Epithelial cell of prostate (primary cell): Measurements from ENCODE around the gene DLGAP4.

Source experiments
- DNase-seq: peaks from one replicate; pipeline ENCODE4 v3.0.0-alpha.2; 2011; ENCODE audit warnings: low read depth, low spot score
- H3K27ac ChIP-seq: fragments of 450-650 bp; 2 replicates; pipeline ENCODE4 v1.5.1; 2017; ENCODE audit warnings: mild to moderate bottlenecking

Gene DLGAP4

GRCh38 chr20:36483919-36484808 lies 178.0 kb downstream of the DLGAP4 start:
- H3K27ac ChIP-seq: peak overlapping the region; percentile 25

DNA sequence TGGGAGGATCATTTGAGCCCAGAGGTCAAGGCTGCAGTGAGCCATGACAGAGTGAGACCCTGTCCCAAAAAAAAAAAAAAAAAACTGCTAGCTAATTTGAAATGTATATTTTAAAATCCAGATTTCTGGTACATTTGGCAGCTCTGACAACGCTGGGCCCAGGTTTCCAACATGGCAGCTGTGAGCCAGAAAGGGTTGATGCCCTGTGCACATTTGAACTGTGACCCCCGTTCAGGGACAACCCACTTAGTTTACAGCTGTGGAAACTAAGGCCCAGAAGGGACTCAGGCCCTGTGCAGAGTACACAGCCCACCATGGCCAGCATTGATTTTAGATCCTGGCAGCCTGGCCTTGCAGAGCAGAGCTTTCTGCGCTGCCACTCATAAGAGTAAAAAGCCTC lies 179.1 kb downstream of the DLGAP4 start:
- DNase-seq: no peak
- no peak overlapping the region for H3K27ac ChIP-seq

More at GRCh38 chr20:36483919-36484808, 178.0 kb downstream of the DLGAP4 start:
- no peak for DNase-seq

DNA sequence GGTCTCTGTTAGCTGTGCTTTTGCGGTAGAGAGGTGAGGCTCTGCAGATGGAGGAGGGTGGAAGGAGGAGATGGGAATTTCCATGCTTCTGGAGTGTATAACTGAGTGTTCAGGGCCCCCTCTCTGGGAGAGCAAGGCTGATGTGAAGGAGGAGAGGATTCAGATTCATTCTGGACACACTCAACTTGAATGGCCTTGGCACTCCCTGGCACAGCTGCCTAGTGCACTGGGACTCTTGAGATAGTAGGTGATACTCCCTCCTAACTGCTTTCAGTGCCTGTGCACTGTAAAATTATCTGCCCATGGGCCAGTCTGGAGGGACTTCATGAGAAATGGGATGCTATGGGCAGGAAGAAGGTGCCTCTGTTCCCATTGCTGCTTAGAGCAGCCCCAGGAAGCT lies 180.9 kb downstream of the DLGAP4 start:
- H3K27ac ChIP-seq: no peak overlapping the region
- DNase-seq: no peak

DNA sequence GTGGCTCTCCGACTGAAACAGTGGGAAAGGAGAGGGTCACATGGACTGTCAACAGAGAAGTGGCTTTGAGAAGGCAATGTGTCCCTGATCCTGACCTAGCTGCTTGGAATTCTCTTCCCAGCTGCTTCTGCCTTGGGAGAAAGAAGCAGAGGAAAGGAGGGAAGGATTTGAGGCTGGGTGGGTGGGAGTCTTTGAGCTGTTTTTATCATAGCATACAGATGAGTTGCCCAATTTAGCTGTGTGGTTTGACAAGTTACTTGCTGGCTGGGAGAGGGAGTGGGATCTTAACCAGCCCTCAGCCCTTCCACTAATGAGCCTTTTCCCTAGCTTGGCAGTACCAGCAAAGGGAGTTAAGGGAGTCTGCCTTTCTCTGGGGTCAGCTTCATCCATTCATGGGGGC lies 184.1 kb downstream of the DLGAP4 start:
- no peak for DNase-seq
- H3K27ac ChIP-seq: no peak overlapping the region

- no peak for DNase-seq
- peak overlapping the region; percentile 67 for H3K27ac ChIP-seq
These were observed 185.9 kb downstream of the DLGAP4 start for GRCh38 chr20:36491901-36492617.

- peak overlapping the region; percentile 67 for H3K27ac ChIP-seq
- no peak for DNase-seq
These were observed 187.1 kb downstream of the DLGAP4 start for GRCh38 chr20:36493051-36493800.

DNA sequence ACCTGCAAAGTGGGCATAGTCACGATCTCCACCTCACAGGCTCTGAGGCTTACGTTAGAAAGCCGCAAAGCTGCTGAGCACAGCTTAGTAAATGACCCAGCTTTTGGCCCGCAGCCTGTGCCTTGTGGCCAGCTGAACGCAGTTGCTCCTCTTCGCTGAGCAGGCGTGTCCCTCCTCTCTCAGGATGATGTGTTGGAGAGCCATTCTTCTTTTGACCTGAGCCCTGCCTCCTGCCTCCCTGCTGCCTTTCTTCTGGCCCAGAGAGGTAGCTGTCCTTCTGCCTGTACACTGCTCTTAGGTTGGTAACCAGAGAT lies 187.6 kb downstream of the DLGAP4 start:
- H3K27ac ChIP-seq: peak overlapping the region; percentile 67
- DNase-seq: peak; percentile 16

DNA sequence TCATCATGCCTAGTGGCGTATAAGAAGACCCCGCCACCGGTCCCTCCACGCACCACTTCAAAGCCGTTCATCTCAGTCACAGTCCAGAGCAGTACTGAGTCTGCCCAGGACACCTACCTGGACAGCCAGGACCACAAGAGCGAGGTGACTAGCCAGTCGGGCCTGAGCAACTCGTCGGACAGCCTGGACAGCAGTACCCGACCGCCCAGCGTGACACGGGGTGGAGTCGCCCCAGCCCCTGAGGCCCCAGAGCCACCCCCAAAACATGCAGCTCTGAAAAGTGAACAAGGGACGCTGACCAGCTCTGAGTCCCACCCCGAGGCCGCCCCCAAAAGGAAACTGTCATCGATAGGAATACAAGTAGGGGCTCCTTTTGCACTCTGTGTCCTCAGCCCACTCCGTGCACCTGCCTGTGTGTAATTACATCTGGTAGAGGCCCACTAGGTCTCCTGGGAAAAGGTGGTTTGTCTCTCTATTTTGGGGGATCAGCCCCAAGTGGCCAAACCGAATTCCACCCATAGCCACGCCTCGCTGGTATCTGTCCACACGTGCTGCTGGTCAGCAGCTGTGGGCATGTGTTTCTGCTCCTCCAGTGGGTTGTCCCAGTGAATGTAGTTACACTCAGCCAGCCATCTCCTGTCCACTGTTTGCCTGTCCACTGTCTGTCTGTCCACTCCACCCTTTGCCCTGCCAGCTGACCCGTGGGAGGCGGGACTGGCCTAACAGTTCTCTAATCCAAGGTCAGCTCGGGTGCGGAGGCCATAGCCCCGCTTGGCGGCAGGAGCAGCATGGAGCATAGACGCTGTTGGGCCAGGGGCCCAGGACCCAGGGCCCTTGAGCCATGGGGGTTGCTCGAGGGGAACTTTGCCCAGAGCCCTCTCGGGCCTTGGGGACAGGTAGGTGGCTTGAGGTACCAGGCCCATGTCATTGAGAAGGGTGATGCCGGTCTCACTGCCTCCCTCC lies 190.8 kb downstream of the DLGAP4 start:
- DNase-seq: no peak
- H3K27ac ChIP-seq: no peak overlapping the region

GRCh38 chr20:36497856-36498255 lies 191.7 kb downstream of the DLGAP4 start:
- DNase-seq: no peak
- H3K27ac ChIP-seq: no peak overlapping the region

DNA sequence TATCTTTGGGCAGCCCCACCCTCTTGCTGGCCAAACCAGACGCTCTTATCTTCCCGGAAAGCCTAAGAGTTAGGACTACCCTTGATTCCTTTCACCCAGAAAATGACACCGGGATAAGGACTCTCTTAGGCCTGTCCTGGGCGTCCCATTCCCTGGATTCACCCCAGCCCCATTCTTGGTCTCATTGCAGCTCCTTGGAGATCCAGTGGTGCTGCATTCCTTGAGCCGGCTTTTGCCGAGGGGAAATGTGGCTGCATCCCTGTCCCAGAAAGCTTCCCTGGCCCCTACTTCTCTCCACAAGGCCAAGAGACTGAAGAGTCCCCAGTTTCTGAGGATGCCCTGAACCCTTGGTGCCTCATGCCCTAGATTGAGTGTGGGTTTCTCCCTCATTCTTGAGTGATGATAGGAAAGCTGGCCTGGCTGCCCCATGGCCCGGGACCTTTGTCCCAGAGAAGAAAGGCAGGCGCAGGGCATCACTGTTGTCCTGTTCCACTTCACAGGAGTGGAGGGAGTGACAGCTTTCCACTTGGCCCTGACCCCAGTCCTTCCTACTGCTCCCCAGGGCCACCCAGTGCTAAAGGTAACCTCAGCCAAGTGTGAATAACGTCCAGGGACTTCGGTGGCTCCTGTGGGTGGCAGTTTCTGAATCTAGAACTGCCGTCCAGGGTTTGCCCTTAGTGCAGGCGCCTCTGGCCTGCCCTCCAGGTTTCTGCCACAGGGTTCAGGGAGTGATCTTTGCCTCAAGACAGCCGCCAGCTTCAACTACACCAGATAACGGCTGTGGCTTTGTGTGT lies 192.4 kb downstream of the DLGAP4 start:
- no peak for DNase-seq
- no peak overlapping the region for H3K27ac ChIP-seq

GRCh38 chr20:36499211-36499610 lies 193.1 kb downstream of the DLGAP4 start:
- no peak for DNase-seq
- no peak overlapping the region for H3K27ac ChIP-seq

DNA sequence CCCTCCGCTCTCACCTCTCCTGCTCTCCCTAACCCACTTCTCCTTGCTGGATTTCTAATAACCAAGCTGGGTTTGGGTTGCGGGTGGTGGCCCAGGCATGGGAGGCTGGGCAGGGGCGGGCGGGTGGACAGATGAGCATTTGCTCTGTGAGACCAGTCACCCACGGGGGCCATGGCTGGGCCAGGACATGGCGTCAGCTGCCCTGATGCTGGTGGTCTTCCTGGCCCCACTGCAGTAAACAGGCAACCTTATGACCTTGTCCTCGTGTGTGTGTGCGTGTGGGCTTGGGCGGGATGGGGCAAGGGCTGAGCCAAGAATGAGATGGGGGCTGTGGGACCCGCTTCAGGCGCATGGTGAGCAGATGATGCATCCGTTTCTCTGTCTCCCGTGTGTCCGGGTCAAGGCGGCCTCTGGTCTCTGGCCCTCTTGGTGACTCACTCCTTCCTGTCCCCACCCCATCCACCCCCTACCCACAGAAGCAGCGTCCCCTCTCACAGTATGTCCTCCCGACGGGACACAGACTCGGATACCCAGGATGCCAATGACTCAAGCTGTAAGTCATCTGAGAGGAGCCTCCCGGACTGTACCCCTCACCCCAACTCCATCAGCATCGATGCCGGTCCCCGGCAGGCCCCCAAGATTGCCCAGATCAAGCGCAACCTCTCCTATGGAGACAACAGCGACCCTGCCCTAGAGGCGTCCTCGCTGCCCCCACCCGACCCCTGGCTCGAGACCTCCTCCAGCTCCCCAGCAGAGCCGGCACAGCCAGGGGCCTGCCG lies 193.8 kb downstream of the DLGAP4 start:
- DNase-seq: no peak
- H3K27ac ChIP-seq: no peak overlapping the region

- no peak overlapping the region for H3K27ac ChIP-seq
- no peak for DNase-seq
These were observed 195.3 kb downstream of the DLGAP4 start for GRCh38 chr20:36501367-36502006.

DNA sequence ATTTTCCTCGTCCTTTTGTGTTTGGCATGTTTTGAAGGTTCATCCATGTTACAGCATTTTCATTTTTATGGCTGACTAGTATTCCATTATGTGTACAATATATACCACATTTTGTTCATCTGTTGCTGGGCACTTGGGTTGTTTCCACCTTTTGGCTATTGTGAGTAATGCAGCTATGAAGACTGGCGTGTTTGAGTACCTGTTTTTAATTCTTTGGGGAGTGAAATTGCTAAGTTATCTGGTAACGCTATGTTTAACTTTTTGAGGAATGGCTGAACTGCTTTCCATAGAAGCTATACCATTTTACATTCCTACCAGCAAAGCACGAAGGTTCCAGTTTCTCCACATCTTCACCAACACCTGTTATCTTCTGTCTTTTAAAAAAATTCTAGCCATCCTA lies 198.2 kb downstream of the DLGAP4 start:
- H3K27ac ChIP-seq: no peak overlapping the region
- no peak for DNase-seq

DNA sequence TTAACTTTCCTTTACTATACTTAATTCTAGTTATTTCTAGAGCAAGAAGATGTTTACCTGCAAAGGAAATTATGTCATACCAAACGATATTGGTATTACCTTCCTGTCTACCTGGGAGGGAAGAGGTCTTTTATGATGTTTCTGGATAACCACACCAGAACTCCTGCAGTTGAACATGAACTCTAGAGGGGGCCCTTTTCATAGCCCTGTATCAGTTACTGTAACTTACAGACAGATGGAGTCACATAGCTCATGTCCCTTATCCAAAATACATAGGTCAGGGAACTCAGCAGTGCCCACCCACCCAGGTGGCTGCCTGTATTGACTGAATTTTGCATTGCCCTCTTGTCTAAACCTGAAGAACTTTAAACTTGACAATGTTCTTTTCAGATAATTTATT lies 200.1 kb downstream of the DLGAP4 start:
- H3K27ac ChIP-seq: no peak overlapping the region
- DNase-seq: no peak

DNA sequence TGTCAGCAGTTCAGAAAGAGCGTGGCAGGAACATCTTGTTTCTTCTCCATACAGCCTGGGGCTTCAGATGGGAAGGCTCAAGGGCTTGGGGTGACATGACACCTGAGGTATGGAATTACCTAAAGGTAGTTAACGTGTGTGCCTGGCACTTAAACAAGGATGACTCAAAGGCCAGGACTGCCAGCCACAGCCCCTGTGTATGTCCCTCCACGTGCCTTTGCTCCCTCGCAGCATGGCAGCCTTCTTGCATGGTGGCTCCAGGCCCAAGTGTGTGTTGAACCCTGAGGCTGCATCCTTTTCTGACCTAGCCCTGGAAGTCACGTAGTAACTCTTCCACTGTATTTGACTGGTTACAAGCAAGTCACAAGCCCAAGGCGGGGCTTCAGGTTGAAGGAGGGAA lies 201.6 kb downstream of the DLGAP4 start:
- DNase-seq: no peak
- H3K27ac ChIP-seq: no peak overlapping the region

GRCh38 chr20:36519012-36519719 lies 213.0 kb downstream of the DLGAP4 start:
- DNase-seq: no peak
- no peak overlapping the region for H3K27ac ChIP-seq
